Left kidney (tissue), 2 donors: ENCODE data around the gene GPX1. TPM values are rescaled to one million over a fixed set of nuclear protein-coding genes. Genes with fewer than 3 reads are reported as not detected.
A peak's percentile ranks its signal among the peaks of the same experiment; 100 is the strongest.
"Not testable (repeated sequence)": the region's sequence is repeated elsewhere in the genome, so short reads cannot be mapped to it uniquely, and the experiment has no call there.

ENCODE experiments used
- DNase-seq: peaks from one replicate; pipeline ENCODE4 v3.0.0-alpha.2; 2013
- polyA plus RNA-seq: library from polyadenylated mRNA; unstranded; fragments of 120-200 nt; gene quantifications from one replicate; pipeline ENCODE4 v1.2.1, GENCODE V29; 2013; ENCODE audit not compliant: insufficient read length

Gene GPX1
- polyA plus RNA-seq, 1 donor, result 84.1 TPM

- no peak for DNase-seq
These were observed 4.4 kb upstream of the GPX1 start for GRCh38 chr3:49362561-49362960.

GRCh38 chr3:49359623-49360022 is 1.5 kb upstream of the GPX1 start:
- DNase-seq, result no peak

DNA sequence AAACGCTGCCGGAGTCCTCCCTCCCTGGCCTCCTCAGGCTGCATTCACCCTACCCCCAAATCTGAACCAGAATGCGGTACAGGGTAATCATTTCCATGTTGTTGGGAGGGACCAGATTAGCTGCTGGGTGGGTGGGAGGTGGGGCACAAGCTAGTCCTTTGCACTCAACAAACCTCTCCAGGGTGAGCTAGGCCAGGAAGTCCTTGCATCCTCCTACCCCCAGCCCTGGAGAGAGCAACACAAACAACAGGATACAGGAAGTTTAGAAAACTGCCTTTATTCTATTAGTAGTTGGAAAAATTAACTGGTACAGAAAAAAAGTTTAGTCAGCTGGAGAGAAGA is 702 bp upstream of the GPX1 start:
- no peak for DNase-seq

- DNase-seq, result not testable (repeated sequence)
These were observed 523 bp downstream of the GPX1 start for GRCh38 chr3:49357443-49358216.

- not testable (repeated sequence) for DNase-seq
These were observed 1.1 kb downstream of the GPX1 start for GRCh38 chr3:49357095-49357442.

DNA sequence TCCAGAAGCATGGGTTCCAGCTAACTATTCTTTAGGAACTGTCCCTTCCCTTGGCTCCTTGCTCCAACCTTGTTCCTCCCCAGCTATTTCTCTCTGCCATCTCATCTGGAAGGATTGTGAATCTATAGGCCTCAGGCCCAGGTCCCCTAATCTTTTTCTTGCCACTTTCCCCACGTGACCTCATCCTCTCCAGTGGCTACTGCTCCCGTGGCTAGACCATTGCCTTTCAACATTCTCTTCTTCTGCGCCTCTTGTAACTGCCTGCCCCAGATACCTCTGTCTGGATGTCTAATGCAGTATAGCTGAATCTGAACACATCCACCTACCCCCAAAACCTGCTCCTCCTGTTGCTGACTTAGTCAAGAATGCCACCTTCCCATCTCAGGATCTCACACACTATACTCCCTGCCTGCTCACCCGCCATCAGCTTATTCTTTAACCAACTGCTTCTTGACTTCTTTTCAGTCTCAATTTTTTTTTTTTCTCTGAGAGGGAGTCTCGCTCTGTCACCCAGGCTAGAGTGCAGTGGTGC is 5.2 kb downstream of the GPX1 start:
- DNase-seq, result no peak

DNA sequence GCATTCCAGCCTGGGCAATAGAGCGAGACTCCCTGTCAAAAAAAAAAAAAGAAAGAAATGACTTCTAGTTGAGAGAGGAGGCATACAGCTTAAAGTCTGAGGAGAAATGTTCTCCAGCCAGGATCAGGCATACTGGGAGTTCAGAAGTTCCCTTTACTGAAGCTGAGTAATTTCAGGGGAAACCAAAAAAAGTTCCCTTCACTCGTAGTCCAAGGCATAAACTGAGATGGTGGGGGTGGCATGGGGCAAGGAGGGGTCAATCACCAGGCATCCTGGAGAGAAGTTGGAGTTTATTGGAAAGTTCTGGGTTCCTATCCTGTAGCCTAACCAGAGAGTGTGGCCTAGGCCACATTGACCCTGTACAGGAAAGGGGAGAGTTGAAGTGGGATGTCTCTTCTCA is 5.9 kb downstream of the GPX1 start:
- no peak for DNase-seq

- DNase-seq, result no peak
These were observed 6.6 kb downstream of the GPX1 start for GRCh38 chr3:49351521-49352011.

GRCh38 chr3:49349348-49350114 is 8.6 kb downstream of the GPX1 start:
- no peak for DNase-seq

DNA sequence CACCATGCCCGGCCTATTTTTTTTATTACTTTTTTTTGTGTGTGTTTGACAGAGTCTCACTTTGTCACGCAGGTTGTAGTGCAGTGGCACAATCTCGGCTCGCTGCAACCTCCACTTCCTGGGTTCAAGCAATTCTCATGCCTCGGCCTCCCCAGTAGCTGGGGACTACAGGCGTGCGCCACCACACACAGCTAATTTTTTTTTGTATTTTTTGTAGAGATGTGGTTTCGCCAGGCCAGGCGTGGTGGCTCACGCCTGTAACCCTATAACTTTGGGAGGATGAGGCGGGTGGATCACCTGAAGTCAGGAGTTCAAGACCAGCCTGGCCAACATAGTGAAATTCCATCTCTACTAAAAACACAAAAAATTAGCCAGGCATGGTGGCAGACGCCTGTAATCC is 9.8 kb downstream of the GPX1 start:
- DNase-seq, result not testable (repeated sequence)

DNA sequence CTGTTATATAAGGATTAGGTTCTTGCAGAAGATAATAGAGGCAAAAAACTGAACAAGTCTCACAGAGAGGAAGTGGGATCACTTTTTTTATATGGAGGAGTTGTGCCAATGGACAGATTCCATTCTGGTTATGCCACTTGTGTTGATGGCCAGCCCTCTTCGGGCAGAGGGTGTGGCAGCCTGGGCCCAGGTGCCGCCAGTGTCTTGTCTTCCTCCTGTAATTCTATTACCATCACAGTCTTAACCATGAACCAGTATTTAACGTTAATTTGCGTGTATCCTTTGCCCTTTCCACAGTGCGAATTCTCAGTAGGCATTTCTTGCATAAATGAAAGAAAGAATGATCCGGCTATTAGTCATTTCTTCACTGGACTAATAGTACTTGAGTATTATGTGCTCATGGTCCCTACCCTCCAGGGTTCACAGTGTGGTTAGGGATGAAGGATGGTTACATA is 11.3 kb downstream of the GPX1 start:
- DNase-seq, result no peak

- DNase-seq, result no peak
These were observed 15.0 kb downstream of the GPX1 start for GRCh38 chr3:49343163-49343562.

- DNase-seq, result no peak
These were observed 16.2 kb downstream of the GPX1 start for GRCh38 chr3:49341996-49342395.

- peak; percentile 88 for DNase-seq
These were observed 18.0 kb downstream of the GPX1 start, which contains the start of gene USP4 for GRCh38 chr3:49339941-49340800. USP4 (minus strand) TSS chr3:49340053; CDS start chr3:49340024, 29 bp downstream.

GRCh38 chr3:49339581-49339940 is 18.6 kb downstream of the GPX1 start:
- no peak for DNase-seq

DNA sequence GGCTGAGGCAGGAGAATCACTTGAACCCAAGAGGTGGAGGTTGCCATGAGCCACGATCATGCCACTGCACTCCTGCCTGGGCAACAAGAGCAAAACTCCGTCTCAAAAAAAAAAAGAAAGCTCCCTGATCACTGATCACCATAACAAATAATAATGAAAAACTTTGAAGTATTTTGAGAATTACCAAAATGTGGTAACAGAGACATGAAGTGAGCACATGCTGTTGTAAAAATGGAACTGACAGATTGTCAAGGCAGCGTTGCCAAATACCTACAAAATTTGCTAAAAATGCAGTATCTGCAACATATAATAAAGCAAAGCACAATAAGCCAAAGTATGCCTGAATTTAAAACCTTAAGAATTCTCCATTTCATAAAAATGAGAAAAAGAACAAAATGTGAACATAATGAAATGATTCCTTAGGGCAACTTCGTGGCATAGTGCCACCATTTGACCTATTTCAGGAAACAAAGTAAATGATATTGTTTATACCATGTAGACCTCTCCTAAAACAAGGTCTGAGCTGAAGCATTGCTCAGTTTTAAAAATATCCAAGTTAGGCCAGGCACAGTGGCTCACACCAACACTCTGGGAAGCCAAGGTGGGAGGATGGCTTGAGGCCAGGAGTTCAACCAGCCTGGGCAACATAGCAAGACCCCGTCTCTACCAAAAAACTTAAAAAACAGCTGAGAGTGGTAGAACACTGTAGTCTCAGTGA is 24.1 kb downstream of the GPX1 start:
- DNase-seq, result no peak

- DNase-seq, result no peak
These were observed 25.1 kb downstream of the GPX1 start for GRCh38 chr3:49333091-49333490.

GRCh38 chr3:49329186-49329585 is 29.0 kb downstream of the GPX1 start:
- no peak for DNase-seq

GRCh38 chr3:49328350-49328749 is 29.8 kb downstream of the GPX1 start:
- DNase-seq, result not testable (repeated sequence)

- no peak for DNase-seq
These were observed 30.7 kb downstream of the GPX1 start for GRCh38 chr3:49327485-49327884.

- DNase-seq, result no peak
These were observed 33.4 kb downstream of the GPX1 start for GRCh38 chr3:49324768-49325167.
